Common myeloid progenitor, CD34-positive (primary cell): Measurements from ENCODE around the gene ELF2.

Experiments used
- CTCF ChIA-PET: fragments of 350-600 bp; sonication (Branson Sonifier 250); formaldehyde crosslinking; loops from one replicate; lab custom pipeline; 2021; ENCODE audit warnings: antibody characterized with exemption; lab: Charles Lee
- POLR2A ChIA-PET: fragments of 350-600 bp; sonication (Branson Sonifier 250); formaldehyde crosslinking; loops from one replicate; lab custom pipeline; 2021; ENCODE audit warnings: antibody characterized with exemption; lab: Charles Lee
- DNase-seq, 3 donors: peaks; one replicate each; pipeline versions ENCODE4 v3.0.0 to v3.0.0-alpha.2; 2013
- H3K27ac ChIP-seq, 2 experiments: 1 replicate in 1 of 2; 2 replicates in 1 of 2; pipeline ENCODE4 v1.7.0; 2013; ENCODE audit warnings: inconsistent platforms in 2 of 2, low read length in 2 of 2, mild to moderate bottlenecking in 2 of 2, low read depth in 1 of 2, moderate library complexity in 1 of 2; ENCODE audit not compliant: severe bottlenecking in 2 of 2, insufficient read depth in 1 of 2, poor library complexity in 1 of 2
- H3K27me3 ChIP-seq, 5 experiments: replicated peaks in 2 of 5; 1 replicate in 3 of 5; 2 replicates in 2 of 5; pipeline versions ENCODE4 v1.6.1 to v1.7.0; 2013; ENCODE audit warnings: low read length in 4 of 5, mild to moderate bottlenecking in 2 of 5, moderate library complexity in 2 of 5, inconsistent platforms in 1 of 5; ENCODE audit not compliant: insufficient read depth in 5 of 5, control insufficient read depth in 4 of 5
- H3K36me3 ChIP-seq, 4 experiments: 1 replicate in 2 of 4; 2 replicates in 2 of 4; pipeline versions ENCODE4 v1.6.1 to v1.7.0; 2013; ENCODE audit warnings: low read length in 3 of 4, control low read depth in 1 of 4, mild to moderate bottlenecking in 1 of 4; ENCODE audit not compliant: control insufficient read depth in 4 of 4, insufficient read depth in 4 of 4
- H3K4me1 ChIP-seq, 4 experiments: 1 replicate in 3 of 4; 2 replicates in 1 of 4; pipeline versions ENCODE4 v1.6.1 to v1.7.1; 2013; ENCODE audit warnings: low read length in 3 of 4, mild to moderate bottlenecking in 3 of 4, control low read depth in 1 of 4, inconsistent platforms in 1 of 4, moderate library complexity in 1 of 4; ENCODE audit not compliant: control insufficient read depth in 4 of 4, insufficient read depth in 4 of 4; ENCODE audit errors: control extremely low read depth in 1 of 4
- H3K4me3 ChIP-seq, 7 experiments: 1 replicate in 4 of 7; 2 replicates in 3 of 7; pipeline versions ENCODE4 v1.5.1 to v1.7.0; 2013; ENCODE audit warnings: mild to moderate bottlenecking in 7 of 7, low read length in 6 of 7, moderate library complexity in 6 of 7, inconsistent platforms in 2 of 7, low read depth in 2 of 7, control low read depth in 1 of 7; ENCODE audit not compliant: insufficient read depth in 4 of 7, control insufficient read depth in 1 of 7; ENCODE audit errors: extremely low read depth in 1 of 7
- H3K9me3 ChIP-seq, 5 experiments: 1 replicate in 4 of 5; 2 replicates in 1 of 5; pipeline versions ENCODE4 v1.6.1 to v1.7.1; 2013; ENCODE audit warnings: low read length in 4 of 5, mild to moderate bottlenecking in 2 of 5, inconsistent platforms in 1 of 5, low read depth in 1 of 5, moderate library complexity in 1 of 5; ENCODE audit not compliant: control insufficient read depth in 4 of 5, insufficient read depth in 2 of 5; ENCODE audit errors: control extremely low read depth in 1 of 5
- WGBS: methylation state at CpG from one replicate; pipeline ENCODE4 v1.1.5; 2013; ENCODE audit not compliant: insufficient coverage; 5-methylcytosine and 5-hydroxymethylcytosine counted together

The ELF2 gene

GRCh38 chr4:139050446-139050845, 126.6 kb downstream of the ELF2 start:
- POLR2A ChIA-PET, result no interaction called here
- Histone ChIP-seq H3K36me3 (peaks cover 18 to 60% (median 35%) of the 10 kb centered on the region in 4 experiments), H3K4me3 (no peak overlapping the region), H3K27ac (peak overlapping the region in 1 of 2 experiments; percentile 37), H3K27me3 (no peaks in the 10 kb centered on the region), H3K9me3 (no peaks in the 10 kb centered on the region), H3K4me1 (no peaks in the 10 kb centered on the region)
- no peak for DNase-seq
- WGBS, result no CpG with 5 or more reads among the region's 2 CpGs
- CTCF ChIA-PET, result interaction anchor here (1.2 kb wide), 1 partner anchor 20 kb away, joined by 4 read pairs; no protein-coding TSS in a partner anchor

GRCh38 chr4:139048026-139048425, 129.0 kb downstream of the ELF2 start:
- Histone ChIP-seq H3K27ac (no peak overlapping the region), H3K4me3 (no peak overlapping the region), H3K27me3 (no peaks in the 10 kb centered on the region), H3K9me3 (no peaks in the 10 kb centered on the region), H3K36me3 (peaks cover 13 to 57% (median 31%) of the 10 kb centered on the region in 4 experiments), H3K4me1 (no peaks in the 10 kb centered on the region)
- ChIA-PET CTCF (interaction anchor here (1.6 kb wide), 1 partner anchor 17 kb away, joined by 6 read pairs; no protein-coding TSS in a partner anchor), POLR2A (no interaction called here)
- DNase-seq, result no peak
- WGBS, result 100% methylated on average over 1 of the region's 3 CpGs

- no peak for DNase-seq
- no peaks in the 10 kb centered on the region for H3K27me3 ChIP-seq
- 100% methylated on average over 2 of the region's 2 CpGs for WGBS
- peaks cover 0 to 2% (median 0%) of the 10 kb centered on the region in 4 experiments for H3K4me1 ChIP-seq
- no peak overlapping the region for H3K4me3 ChIP-seq
- H3K36me3 ChIP-seq, result peaks cover 11 to 52% (median 31%) of the 10 kb centered on the region in 4 experiments
- H3K9me3 ChIP-seq, result no peaks in the 10 kb centered on the region
- CTCF ChIA-PET, result interaction anchor here (0.8 to 3.1 kb wide), 6 partner anchors 8 to 252 kb away, joined by 3 to 11 read pairs (median 4); no protein-coding TSS in a partner anchor
- POLR2A ChIA-PET, result no interaction called here
- H3K27ac ChIP-seq, result no peak overlapping the region
These were observed 132.7 kb downstream of the ELF2 start for GRCh38 chr4:139044291-139044690.

GRCh38 chr4:139042981-139043460, 134.0 kb downstream of the ELF2 start:
- H3K4me1 ChIP-seq, result peaks cover 0 to 2% (median 0%) of the 10 kb centered on the region in 4 experiments
- no peaks in the 10 kb centered on the region for H3K9me3 ChIP-seq
- no peaks in the 10 kb centered on the region for H3K27me3 ChIP-seq
- no peak overlapping the region for H3K4me3 ChIP-seq
- WGBS, result 98% methylated on average over 9 of the region's 10 CpGs
- H3K27ac ChIP-seq, result no peak overlapping the region
- ChIA-PET CTCF (interaction anchor here (0.6 to 3.1 kb wide), 4 partner anchors 11 to 151 kb away, joined by 3 to 11 read pairs (median 6); no protein-coding TSS in a partner anchor), POLR2A (interaction anchor here (0.5 to 1.0 kb wide), 2 partner anchors 10 to 16 kb away, joined by 3 to 4 read pairs; no protein-coding TSS in a partner anchor)
- DNase-seq, result no peak
- peaks cover 5 to 43% (median 26%) of the 10 kb centered on the region in 4 experiments for H3K36me3 ChIP-seq

- no peak overlapping the region for H3K27ac ChIP-seq
- ChIA-PET POLR2A (no interaction called here), CTCF (interaction anchor here (2.5 kb wide), 1 partner anchor 9 kb away, joined by 12 read pairs; no protein-coding TSS in a partner anchor)
- no peak for DNase-seq
- H3K4me1 ChIP-seq, result peaks cover 0 to 2% (median under 1%) of the 10 kb centered on the region in 4 experiments
- no peaks in the 10 kb centered on the region for H3K9me3 ChIP-seq
- H3K36me3 ChIP-seq, result peaks cover 3 to 31% (median 20%) of the 10 kb centered on the region in 4 experiments
- no peaks in the 10 kb centered on the region for H3K27me3 ChIP-seq
- WGBS, result no CpG with 5 or more reads among the region's 1 CpG
- no peak overlapping the region for H3K4me3 ChIP-seq
These were observed 138.1 kb downstream of the ELF2 start for GRCh38 chr4:139038874-139039443.

- 100% methylated on average over 1 of the region's 2 CpGs for WGBS
- no peaks in the 10 kb centered on the region for H3K9me3 ChIP-seq
- peaks cover 0 to 2% (median 1%) of the 10 kb centered on the region in 4 experiments for H3K4me1 ChIP-seq
- H3K27me3 ChIP-seq, result no peaks in the 10 kb centered on the region
- no peak for DNase-seq
- ChIA-PET CTCF (no interaction called here), POLR2A (no interaction called here)
- H3K4me3 ChIP-seq, result no peak overlapping the region
- no peak overlapping the region for H3K27ac ChIP-seq
- H3K36me3 ChIP-seq, result peaks cover 3 to 21% (median 12%) of the 10 kb centered on the region in 4 experiments
These were observed 140.1 kb downstream of the ELF2 start for GRCh38 chr4:139036885-139037284.

- Histone ChIP-seq H3K36me3 (peaks cover 3 to 18% (median 10%) of the 10 kb centered on the region in 4 experiments), H3K4me1 (peaks cover under 1 to 7% (median 4%) of the 10 kb centered on the region in 4 experiments), H3K4me3 (no peak overlapping the region), H3K27ac (no peak overlapping the region), H3K9me3 (no peaks in the 10 kb centered on the region), H3K27me3 (no peaks in the 10 kb centered on the region)
- DNase-seq, result no peak
- ChIA-PET POLR2A (interaction anchor here (0.7 kb wide), 1 partner anchor 10 kb away, joined by 3 read pairs; no protein-coding TSS in a partner anchor), CTCF (interaction anchor here (0.7 to 1.3 kb wide), 3 partner anchors 8 to 50 kb away, joined by 3 to 5 read pairs (median 3); no protein-coding TSS in a partner anchor)
- 100% methylated on average over 3 of the region's 5 CpGs for WGBS
These were observed 141.4 kb downstream of the ELF2 start for GRCh38 chr4:139035650-139036049.
